Measurements from ENCODE around the gene CACNA1H. TPM values are rescaled to one million over a fixed set of nuclear protein-coding genes. Genes with fewer than 3 reads are reported as not detected.
"Not testable (repeated sequence)": the region's sequence is repeated elsewhere in the genome, so short reads cannot be mapped to it uniquely, and the experiment has no call there.

Gene CACNA1H
- total and polyA plus RNA-seq, 2 experiments from 2014 or later: 9.1 TPM

DNA sequence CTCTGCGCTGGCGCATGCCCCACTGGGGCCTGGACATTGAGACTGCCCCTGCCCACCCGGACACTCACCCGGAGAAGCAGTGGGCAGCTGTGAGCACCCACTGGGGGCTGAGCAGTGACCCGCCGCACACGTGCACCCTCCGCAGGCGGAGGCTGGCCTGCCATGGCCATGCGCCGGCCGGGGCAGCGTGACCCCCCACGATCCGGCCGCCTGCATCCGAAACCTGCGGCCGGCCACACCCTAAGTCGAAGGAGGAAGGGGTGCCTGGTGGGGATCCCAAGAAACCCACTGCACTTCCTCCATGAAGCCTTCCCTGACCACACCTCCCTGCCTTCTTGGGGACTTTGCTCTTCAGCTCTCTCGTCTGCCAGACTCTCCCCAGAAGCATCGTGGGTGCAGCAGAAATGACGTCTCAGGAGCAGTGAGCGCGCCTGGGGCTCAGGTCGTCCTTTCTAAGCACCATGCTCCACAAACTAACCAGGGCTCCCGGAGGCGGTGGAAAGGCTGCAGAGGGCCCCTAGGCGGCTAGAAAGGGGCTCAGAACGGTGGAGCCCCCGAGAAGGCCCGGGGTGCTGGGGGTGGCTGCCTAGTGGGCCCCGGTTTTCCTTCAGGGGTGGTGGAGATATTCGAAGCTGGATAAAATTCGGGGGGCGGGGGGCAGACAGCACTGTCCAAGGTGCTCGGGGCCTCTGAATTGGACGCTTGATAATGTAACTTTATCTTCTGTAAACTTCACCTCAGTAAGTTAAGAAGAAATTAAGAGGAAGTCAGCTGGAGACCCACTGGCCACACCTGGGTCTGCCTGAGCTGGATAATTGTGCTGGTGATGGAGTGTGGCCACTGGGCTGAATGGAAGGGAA, 70.7 kb downstream of the CACNA1H start:
- Histone ChIP-seq H3K36me3 (replicated peaks; ENCODE audit: insufficient read depth, low read depth) (no peaks in the 10 kb centered on the region), H3K9me2 (replicated peaks; ENCODE audit: insufficient read depth) (no peaks in the 10 kb centered on the region), H3K27ac (no peak overlapping the region), H3K27me3 (no peaks in the 10 kb centered on the region), H3K4me2 (no peak overlapping the region), H3K4me3 (no peak overlapping the region), H3K9me3 (ENCODE audit: low read depth) (no peaks in the 10 kb centered on the region), H3K4me1 (ENCODE audit: insufficient read depth) (peaks cover 3% of the 10 kb centered on the region), H4K20me1 (ENCODE audit: insufficient read depth, poor library complexity, severe bottlenecking) (no peaks in the 10 kb centered on the region), H3K79me2 (no peaks in the 10 kb centered on the region), H2AFZ (no peak overlapping the region)
- WGBS (ENCODE audit: low lambda C conversion rate, missing lambda C conversion rate): 90% methylated on average over 38 of the region's 38 CpGs
- TF ChIP-seq EZH2 (IDR thresholded peaks at IDR 0.05; ENCODE audit: borderline replicate concordance) (no peak), EZH2phosphoT487 (IDR thresholded peaks at IDR 0.05; ENCODE audit: low read depth, severe bottlenecking, unreplicated experiment) (no peak)
- TF ChIP-seq, protein P1, sequence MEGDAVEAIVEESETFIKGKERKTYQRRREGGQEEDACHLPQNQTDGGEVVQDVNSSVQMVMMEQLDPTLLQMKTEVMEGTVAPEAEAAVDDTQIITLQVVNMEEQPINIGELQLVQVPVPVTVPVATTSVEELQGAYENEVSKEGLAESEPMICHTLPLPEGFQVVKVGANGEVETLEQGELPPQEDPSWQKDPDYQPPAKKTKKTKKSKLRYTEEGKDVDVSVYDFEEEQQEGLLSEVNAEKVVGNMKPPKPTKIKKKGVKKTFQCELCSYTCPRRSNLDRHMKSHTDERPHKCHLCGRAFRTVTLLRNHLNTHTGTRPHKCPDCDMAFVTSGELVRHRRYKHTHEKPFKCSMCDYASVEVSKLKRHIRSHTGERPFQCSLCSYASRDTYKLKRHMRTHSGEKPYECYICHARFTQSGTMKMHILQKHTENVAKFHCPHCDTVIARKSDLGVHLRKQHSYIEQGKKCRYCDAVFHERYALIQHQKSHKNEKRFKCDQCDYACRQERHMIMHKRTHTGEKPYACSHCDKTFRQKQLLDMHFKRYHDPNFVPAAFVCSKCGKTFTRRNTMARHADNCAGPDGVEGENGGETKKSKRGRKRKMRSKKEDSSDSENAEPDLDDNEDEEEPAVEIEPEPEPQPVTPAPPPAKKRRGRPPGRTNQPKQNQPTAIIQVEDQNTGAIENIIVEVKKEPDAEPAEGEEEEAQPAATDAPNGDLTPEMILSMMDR (IDR thresholded peaks at IDR 0.05; ENCODE audit: poor library complexity): no peak
- no peak for DNase-seq (ENCODE audit: low spot score)

DNA sequence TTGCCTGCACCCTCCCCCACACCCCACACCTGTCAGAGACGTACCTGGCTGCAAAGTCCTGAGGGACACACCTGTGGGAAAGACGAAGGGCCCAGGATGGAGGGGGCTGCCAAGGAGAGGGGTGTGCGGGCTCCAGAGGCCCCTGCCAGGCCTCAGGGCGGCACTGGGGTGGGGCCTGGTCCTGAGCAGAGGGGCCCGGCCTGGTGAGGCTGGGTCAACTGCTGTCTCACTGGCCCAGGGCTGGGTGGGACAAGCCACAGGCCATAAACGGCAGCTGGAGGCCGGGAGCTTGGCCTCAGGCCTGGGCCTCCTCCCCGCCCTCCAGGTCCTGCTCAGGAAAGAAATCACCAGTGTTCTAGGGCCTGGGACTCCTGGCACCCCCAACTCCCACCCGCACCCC, 71.7 kb downstream of the CACNA1H start:
- TF ChIP-seq EZH2 (IDR thresholded peaks at IDR 0.05; ENCODE audit: borderline replicate concordance) (no peak), EZH2phosphoT487 (IDR thresholded peaks at IDR 0.05; ENCODE audit: low read depth, severe bottlenecking, unreplicated experiment) (no peak)
- TF ChIP-seq, protein P1 (IDR thresholded peaks at IDR 0.05; ENCODE audit: poor library complexity): no peak
- H3K79me2 ChIP-seq: no peaks in the 10 kb centered on the region
- no peak overlapping the region for H3K4me2 ChIP-seq
- peaks cover 3% of the 10 kb centered on the region for H3K4me1 ChIP-seq (ENCODE audit: insufficient read depth)
- DNase-seq (ENCODE audit: low spot score): no peak
- WGBS (ENCODE audit: low lambda C conversion rate, missing lambda C conversion rate): 87% methylated on average over 8 of the region's 9 CpGs
- no peaks in the 10 kb centered on the region for H3K9me3 ChIP-seq (ENCODE audit: low read depth)
- H3K27me3 ChIP-seq: no peaks in the 10 kb centered on the region
- no peaks in the 10 kb centered on the region for H3K9me2 ChIP-seq (replicated peaks; ENCODE audit: insufficient read depth)
- no peak overlapping the region for H2AFZ ChIP-seq
- H4K20me1 ChIP-seq (ENCODE audit: insufficient read depth, poor library complexity, severe bottlenecking): no peaks in the 10 kb centered on the region
- H3K27ac ChIP-seq: no peak overlapping the region
- no peaks in the 10 kb centered on the region for H3K36me3 ChIP-seq (replicated peaks; ENCODE audit: insufficient read depth, low read depth)
- H3K4me3 ChIP-seq: no peak overlapping the region

DNA sequence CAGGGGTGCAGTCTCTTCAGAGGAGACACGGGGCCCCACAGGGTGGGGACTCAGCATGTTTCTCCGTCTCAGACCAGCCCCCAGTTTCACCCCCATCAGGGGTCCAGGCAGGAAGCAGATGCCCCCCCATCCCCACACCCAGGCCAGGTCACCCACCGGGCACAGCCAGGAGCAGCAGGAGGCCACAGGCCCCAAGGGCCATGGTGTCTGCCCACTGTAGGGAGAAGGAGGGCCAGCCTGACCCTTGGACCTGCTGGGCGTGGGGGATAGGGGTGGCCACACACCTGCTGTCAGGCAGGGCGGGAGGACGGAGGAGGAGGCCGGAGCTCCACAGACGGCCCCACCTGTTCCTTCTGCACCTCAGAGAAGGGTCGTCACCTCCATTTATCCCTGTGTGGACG, 72.1 kb downstream of the CACNA1H start, which contains the start of gene TPSG1:
TSS of gene TPSG1 (minus strand) at position 218 of the 401 bp plus-strand sequence. CDS start at position 202, 16 bp downstream.
- Histone ChIP-seq H3K4me3 (no peak within 1 kb of the TSS), H3K27ac (no peak within 1 kb of the TSS), H3K4me2 (no peak within 1 kb of the TSS)

DNA sequence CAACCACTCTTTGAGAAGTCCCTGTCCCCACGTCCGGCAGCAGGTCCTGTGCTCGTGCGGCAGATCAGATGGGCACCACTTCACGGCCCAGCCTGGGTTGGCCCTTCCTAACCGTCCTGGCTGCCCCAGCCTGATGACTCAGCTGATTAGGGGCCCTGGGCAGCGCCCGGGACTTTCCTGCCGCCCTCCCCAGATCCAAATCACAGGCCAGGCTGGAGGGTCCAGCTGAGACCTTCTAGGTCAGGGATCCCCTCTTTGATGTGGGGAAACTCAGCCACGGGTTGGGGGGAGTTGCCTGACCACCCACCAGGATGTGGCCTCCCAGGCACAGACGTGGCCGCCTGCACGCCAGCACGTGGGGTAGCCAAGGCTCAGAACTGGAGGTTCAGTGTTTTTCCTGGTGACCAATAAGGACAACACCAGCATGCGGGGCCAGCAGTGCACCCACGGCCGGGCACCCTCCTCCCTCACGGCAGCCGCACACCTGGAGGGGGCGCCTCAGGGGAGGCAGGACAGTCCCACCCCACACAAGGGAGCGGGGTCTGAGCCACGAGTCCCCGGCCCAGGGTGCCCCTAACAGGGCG, 72.9 kb downstream of the CACNA1H start:
- H3K27me3 ChIP-seq; H3K36me3 ChIP-seq (replicated peaks; ENCODE audit: insufficient read depth, low read depth); H3K4me3 ChIP-seq; H3K27ac ChIP-seq; H4K20me1 ChIP-seq (ENCODE audit: insufficient read depth, poor library complexity, severe bottlenecking); H3K9me2 ChIP-seq (replicated peaks; ENCODE audit: insufficient read depth); DNase-seq (ENCODE audit: low spot score); H3K79me2 ChIP-seq; H3K4me2 ChIP-seq; H2AFZ ChIP-seq; H3K4me1 ChIP-seq (ENCODE audit: insufficient read depth); H3K9me3 ChIP-seq (ENCODE audit: low read depth): not testable (repeated sequence)
- WGBS (ENCODE audit: low lambda C conversion rate, missing lambda C conversion rate): 82% methylated on average over 20 of the region's 24 CpGs

More for the DNA sequence above, 72.1 kb downstream of the CACNA1H start, which contains the start of gene TPSG1:
- peak; percentile 33 for DNase-seq (ENCODE audit: low spot score)
- no peaks in the 10 kb centered on the region for H3K36me3 ChIP-seq (replicated peaks; ENCODE audit: insufficient read depth, low read depth)
- H3K27me3 ChIP-seq: no peaks in the 10 kb centered on the region
- H3K79me2 ChIP-seq: no peaks in the 10 kb centered on the region
- 61% methylated on average over 10 of the region's 10 CpGs for WGBS (ENCODE audit: low lambda C conversion rate, missing lambda C conversion rate)
- TF ChIP-seq EZH2 (IDR thresholded peaks at IDR 0.05; ENCODE audit: borderline replicate concordance) (no peak), EZH2phosphoT487 (IDR thresholded peaks at IDR 0.05; ENCODE audit: low read depth, severe bottlenecking, unreplicated experiment) (no peak)
- TF ChIP-seq, protein P1 (IDR thresholded peaks at IDR 0.05; ENCODE audit: poor library complexity): no peak
- H3K4me1 ChIP-seq (ENCODE audit: insufficient read depth): peaks cover 3% of the 10 kb centered on the region
- H3K9me3 ChIP-seq (ENCODE audit: low read depth): no peaks in the 10 kb centered on the region
- H4K20me1 ChIP-seq (ENCODE audit: insufficient read depth, poor library complexity, severe bottlenecking): no peaks in the 10 kb centered on the region
- no peaks in the 10 kb centered on the region for H3K9me2 ChIP-seq (replicated peaks; ENCODE audit: insufficient read depth)
- no peak within 1 kb of the TSS for H2AFZ ChIP-seq

DNA sequence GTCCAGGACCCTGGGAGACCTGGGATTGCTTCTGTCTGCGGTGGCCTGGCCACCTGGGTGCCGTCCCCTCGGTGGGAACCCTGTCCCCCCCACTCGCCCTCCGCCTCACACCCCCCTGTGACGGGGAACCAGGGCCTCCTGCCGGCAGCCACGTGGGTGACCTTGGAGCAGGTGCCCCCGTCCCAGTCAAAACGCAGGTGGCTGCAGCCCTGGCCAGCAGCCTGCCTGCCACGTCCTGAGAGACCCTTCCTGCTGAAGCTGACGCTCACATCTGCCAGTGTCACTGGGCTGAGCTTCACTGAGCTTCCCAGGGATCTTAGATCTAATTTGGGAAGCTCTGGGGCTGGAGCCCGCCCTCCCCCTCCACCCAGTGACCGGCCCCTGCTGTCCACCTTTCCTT, 73.8 kb downstream of the CACNA1H start:
- H3K4me1 ChIP-seq (ENCODE audit: insufficient read depth); H3K4me2 ChIP-seq; DNase-seq (ENCODE audit: low spot score); H2AFZ ChIP-seq; H3K9me3 ChIP-seq (ENCODE audit: low read depth); H3K4me3 ChIP-seq; H4K20me1 ChIP-seq (ENCODE audit: insufficient read depth, poor library complexity, severe bottlenecking); H3K36me3 ChIP-seq (replicated peaks; ENCODE audit: insufficient read depth, low read depth); H3K9me2 ChIP-seq (replicated peaks; ENCODE audit: insufficient read depth); H3K27ac ChIP-seq; H3K27me3 ChIP-seq; H3K79me2 ChIP-seq: not testable (repeated sequence)
- WGBS (ENCODE audit: low lambda C conversion rate, missing lambda C conversion rate): 100% methylated on average over 2 of the region's 14 CpGs

DNA sequence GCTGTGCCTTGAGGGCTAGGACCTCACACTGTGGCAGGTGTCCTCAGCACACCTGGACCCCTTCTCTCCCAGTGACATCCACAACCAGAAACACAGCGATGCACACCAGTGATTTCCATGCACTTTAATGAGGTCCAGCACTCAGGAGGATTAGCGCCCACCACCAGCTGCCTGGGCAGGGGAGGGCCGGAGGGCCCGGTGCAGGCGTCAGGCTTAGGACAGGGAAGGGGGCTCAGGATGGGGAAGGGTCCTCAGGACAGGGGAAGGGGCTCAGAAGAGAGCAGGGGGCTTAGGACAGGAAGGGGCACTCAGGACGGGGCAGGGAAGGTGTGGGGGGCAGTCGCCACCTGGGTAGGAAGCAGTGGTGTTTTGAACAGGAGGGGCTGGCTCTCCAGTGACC, 75.3 kb downstream of the CACNA1H start:
- not testable (repeated sequence) for DNase-seq (ENCODE audit: low spot score); H3K4me3 ChIP-seq; H3K36me3 ChIP-seq (replicated peaks; ENCODE audit: insufficient read depth, low read depth); H3K4me2 ChIP-seq; H4K20me1 ChIP-seq (ENCODE audit: insufficient read depth, poor library complexity, severe bottlenecking); H3K4me1 ChIP-seq (ENCODE audit: insufficient read depth); H2AFZ ChIP-seq; H3K79me2 ChIP-seq; H3K9me3 ChIP-seq (ENCODE audit: low read depth); H3K27ac ChIP-seq; H3K27me3 ChIP-seq; H3K9me2 ChIP-seq (replicated peaks; ENCODE audit: insufficient read depth)
- 89% methylated on average over 6 of the region's 7 CpGs for WGBS (ENCODE audit: low lambda C conversion rate, missing lambda C conversion rate)
